ENCODE results near the gene NT5C1B.

Gene NT5C1B

GRCh38 chr2:18612133-18612532, 22.8 kb upstream of the NT5C1B start:
- no peak for DNase-seq (ENCODE audit: low read depth in 1 of 2, low spot score in 1 of 2)
- H3K27ac ChIP-seq (replicated peaks): no peak overlapping the region
- TF ChIP-seq CTCF (IDR thresholded peaks at IDR 0.05; ENCODE audit: insufficient read depth, low read length): no peak
- no peak for TF ChIP-seq REST (IDR thresholded peaks at IDR 0.05; ENCODE audit: insufficient replicate concordance, low read depth)
- no peak for TF ChIP-seq GABPA (IDR thresholded peaks at IDR 0.05; ENCODE audit: low read depth)
- no peak for TF ChIP-seq SPI1 (IDR thresholded peaks at IDR 0.05; ENCODE audit: borderline replicate concordance, low read depth)
- TF ChIP-seq POLR2AphosphoS5 (IDR thresholded peaks at IDR 0.05; ENCODE audit: low read depth): no peak
- no peak overlapping the region for H3K4me3 ChIP-seq (replicated peaks; ENCODE audit: insufficient read depth, low read length)
- H3K27me3 ChIP-seq (ENCODE audit: insufficient read depth, poor library complexity, severe bottlenecking): no peaks in the 10 kb centered on the region

GRCh38 chr2:18611604-18612003, 22.2 kb upstream of the NT5C1B start:
- no peak for DNase-seq (ENCODE audit: low read depth in 1 of 2, low spot score in 1 of 2)
- no peak overlapping the region for H3K27ac ChIP-seq (replicated peaks)

GRCh38 chr2:18611184-18611583, 21.8 kb upstream of the NT5C1B start:
- H3K27me3 ChIP-seq (ENCODE audit: insufficient read depth, poor library complexity, severe bottlenecking): no peaks in the 10 kb centered on the region
- DNase-seq (ENCODE audit: low read depth in 1 of 2, low spot score in 1 of 2): no peak
- H3K4me3 ChIP-seq (replicated peaks; ENCODE audit: insufficient read depth, low read length): no peak overlapping the region
- TF ChIP-seq GABPA (IDR thresholded peaks at IDR 0.05; ENCODE audit: low read depth): no peak
- no peak for TF ChIP-seq REST (IDR thresholded peaks at IDR 0.05; ENCODE audit: insufficient replicate concordance, low read depth)
- TF ChIP-seq CTCF (IDR thresholded peaks at IDR 0.05; ENCODE audit: insufficient read depth, low read length): no peak
- no peak for TF ChIP-seq SPI1 (IDR thresholded peaks at IDR 0.05; ENCODE audit: borderline replicate concordance, low read depth)
- no peak for TF ChIP-seq POLR2AphosphoS5 (IDR thresholded peaks at IDR 0.05; ENCODE audit: low read depth)
- H3K27ac ChIP-seq (replicated peaks): no peak overlapping the region

More at GRCh38 chr2:18611604-18612003, 22.2 kb upstream of the NT5C1B start:
- Histone ChIP-seq H3K27me3 (ENCODE audit: insufficient read depth, poor library complexity, severe bottlenecking) (no peaks in the 10 kb centered on the region), H3K4me3 (replicated peaks; ENCODE audit: insufficient read depth, low read length) (no peak overlapping the region)
- TF ChIP-seq GABPA (IDR thresholded peaks at IDR 0.05; ENCODE audit: low read depth) (no peak), POLR2AphosphoS5 (IDR thresholded peaks at IDR 0.05; ENCODE audit: low read depth) (no peak), REST (IDR thresholded peaks at IDR 0.05; ENCODE audit: insufficient replicate concordance, low read depth) (no peak), CTCF (IDR thresholded peaks at IDR 0.05; ENCODE audit: insufficient read depth, low read length) (no peak), SPI1 (IDR thresholded peaks at IDR 0.05; ENCODE audit: borderline replicate concordance, low read depth) (no peak)
